DND-41 (cell line): ENCODE data around the gene RGMB.

Experiments used
- ATAC-seq: fragments of 200-7000 bp; cut with Tn5 transposase; 3 replicates; pipeline ENCODE4 v1.9.1; 2021; ENCODE audit warnings: low read depth; ENCODE audit not compliant: insufficient read depth
- DNase-seq: peaks from one replicate; pipeline ENCODE4 v3.0.0-alpha.2; 2020
- H2AFZ ChIP-seq: 2 replicates; pipeline ENCODE4 v1.6.0; 2012; ENCODE audit warnings: low read depth, low read length
- H3K27ac ChIP-seq: 2 replicates; pipeline ENCODE4 v1.5.1; 2012; ENCODE audit warnings: low read length, inconsistent platforms
- H3K27me3 ChIP-seq: fragments of 200-600 bp; sonication (generic); 2 replicates; pipeline ENCODE4 v1.6.0; 2012; ENCODE audit warnings: low read length, mild to moderate bottlenecking, inconsistent platforms; ENCODE audit not compliant: insufficient read depth, poor library complexity
- H3K36me3 ChIP-seq: 2 replicates; pipeline ENCODE4 v1.5.1; 2012; ENCODE audit warnings: low read length, inconsistent platforms; ENCODE audit not compliant: insufficient read depth
- H3K4me1 ChIP-seq: 2 replicates; pipeline ENCODE4 v1.5.1; 2012; ENCODE audit warnings: mild to moderate bottlenecking, low read length; ENCODE audit not compliant: insufficient read depth
- H3K4me2 ChIP-seq: 2 replicates; pipeline ENCODE4 v1.6.0; 2012; ENCODE audit warnings: mild to moderate bottlenecking, moderate library complexity, low read length, inconsistent platforms; ENCODE audit not compliant: insufficient read depth
- H3K4me3 ChIP-seq, 2 experiments: fragments of 200-600 bp in 1 of 2; shearing (Covaris generic) in 1 of 2; 2 replicates each; pipeline ENCODE4 v1.5.1; 2012 to 2016; ENCODE audit warnings: inconsistent platforms in 2 of 2, low read length in 2 of 2, mild to moderate bottlenecking in 2 of 2, low read depth in 1 of 2, moderate library complexity in 1 of 2
- H3K79me2 ChIP-seq: 2 replicates; pipeline ENCODE4 v1.6.0; 2012; ENCODE audit warnings: low read length, inconsistent platforms; ENCODE audit not compliant: insufficient read depth
- H3K9ac ChIP-seq: 2 replicates; pipeline ENCODE4 v1.6.0; 2012; ENCODE audit warnings: low read depth, mild to moderate bottlenecking, inconsistent platforms, low read length, moderate library complexity
- H3K9me3 ChIP-seq: 2 replicates; pipeline ENCODE4 v1.5.1; 2012; ENCODE audit warnings: low read length, moderate library complexity, mild to moderate bottlenecking, inconsistent platforms; ENCODE audit not compliant: insufficient read depth, severe bottlenecking
- H4K20me1 ChIP-seq: 2 replicates; pipeline ENCODE4 v1.6.0; 2012; ENCODE audit warnings: low read length; ENCODE audit not compliant: insufficient read depth
- CTCF ChIP-seq: IDR thresholded peaks from 2 replicates; pipeline ENCODE4 v1.5.1; 2012; ENCODE audit warnings: borderline replicate concordance, low read length, moderate library complexity, mild to moderate bottlenecking; ENCODE audit not compliant: poor library complexity, severe bottlenecking; ENCODE audit errors: extremely low read depth
- EZH2 ChIP-seq: IDR thresholded peaks from 3 replicates; pipeline ENCODE4 v1.6.1; 2012; ENCODE audit warnings: borderline replicate concordance, low read depth, mild to moderate bottlenecking, moderate library complexity, low read length, inconsistent platforms; ENCODE audit not compliant: severe bottlenecking

Gene RGMB

GRCh38 chr5:98768960-98769209 is 4.6 kb upstream of the RGMB start:
- peaks cover 28% of the 10 kb centered on the region for H3K4me1 ChIP-seq
- TF ChIP-seq EZH2 (no peak), CTCF (no peak)
- no peak overlapping the region for H3K9ac ChIP-seq
- no peak overlapping the region for H2AFZ ChIP-seq
- H3K27ac ChIP-seq: no peak overlapping the region
- H3K27me3 ChIP-seq: peaks cover 43% of the 10 kb centered on the region
- H3K36me3 ChIP-seq: no peaks in the 10 kb centered on the region
- DNase-seq (no peak), ATAC-seq (no peak)
- H3K4me3 ChIP-seq: no peak overlapping the region
- no peak overlapping the region for H3K4me2 ChIP-seq
- H4K20me1 ChIP-seq: no peaks in the 10 kb centered on the region
- H3K79me2 ChIP-seq: no peaks in the 10 kb centered on the region
- no peaks in the 10 kb centered on the region for H3K9me3 ChIP-seq

- Histone ChIP-seq H3K79me2 (no peaks in the 10 kb centered on the region), H3K27ac (no peak overlapping the region), H4K20me1 (no peaks in the 10 kb centered on the region), H3K27me3 (peaks cover 43% of the 10 kb centered on the region), H3K9me3 (no peaks in the 10 kb centered on the region), H3K36me3 (no peaks in the 10 kb centered on the region), H2AFZ (no peak overlapping the region), H3K4me3 (peak overlapping the region in 1 of 2 experiments; percentile 47; a peak in 2 of 4 replicates), H3K9ac (peak overlapping the region; percentile 24; the same call in 1 of the 2 replicates), H3K4me1 (peaks cover 28% of the 10 kb centered on the region), H3K4me2 (peak overlapping the region; percentile 69)
- no peak for TF ChIP-seq CTCF
- no peak for TF ChIP-seq EZH2
- DNase-seq (peak; percentile 33), ATAC-seq (peak; percentile 44)
These were observed 4.1 kb upstream of the RGMB start for GRCh38 chr5:98769210-98769958.

- ATAC-seq (no peak), DNase-seq (no peak)
- Histone ChIP-seq H3K79me2 (no peaks in the 10 kb centered on the region), H2AFZ (no peak overlapping the region), H3K4me2 (peak overlapping the region; percentile 69), H3K9ac (peak overlapping the region; percentile 24; the same call in 1 of the 2 replicates), H3K36me3 (no peaks in the 10 kb centered on the region), H3K4me3 (peak overlapping the region in 1 of 2 experiments; percentile 47; a peak in 3 of 4 replicates), H3K4me1 (peaks cover 28% of the 10 kb centered on the region), H3K27me3 (peaks cover 43% of the 10 kb centered on the region), H3K9me3 (no peaks in the 10 kb centered on the region), H3K27ac (no peak overlapping the region), H4K20me1 (no peaks in the 10 kb centered on the region)
- TF ChIP-seq EZH2: peak; percentile 37
- TF ChIP-seq CTCF: no peak
These were observed 3.6 kb upstream of the RGMB start for GRCh38 chr5:98769959-98770208.
